ENCODE data around the gene BEND5.
A peak's percentile ranks its signal among the peaks of the same experiment; 100 is the strongest.

The BEND5 gene

DNA sequence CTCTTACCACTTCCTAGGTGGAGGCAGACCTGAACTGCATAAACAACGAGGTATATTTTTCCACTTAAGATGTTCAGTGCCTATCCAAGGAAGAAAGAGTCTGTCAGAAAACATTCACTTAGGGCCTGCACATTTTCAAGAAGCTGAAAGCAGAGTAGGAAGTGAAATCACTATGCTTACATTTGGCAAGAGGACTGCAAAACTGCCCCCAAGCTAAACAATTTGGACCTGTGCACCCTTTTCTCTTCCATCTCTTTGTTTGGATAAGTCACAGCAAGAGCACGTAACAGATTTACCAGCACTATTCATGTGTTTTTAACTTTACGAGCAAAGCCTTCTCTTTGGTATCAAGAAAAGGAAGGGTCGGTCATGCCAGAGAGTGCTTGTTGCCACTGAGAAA is 13.2 kb upstream of the BEND5 start:
- no peak overlapping the region for H3K4me3 ChIP-seq (ENCODE audit: low read length)
- H3K36me3 ChIP-seq (ENCODE audit: control insufficient read depth, insufficient read depth, low read length): no peaks in the 10 kb centered on the region
- H3K4me1 ChIP-seq (ENCODE audit: control insufficient read depth, insufficient read depth, low read length): peaks cover 10% of the 10 kb centered on the region
- no peak overlapping the region for H3K9ac ChIP-seq (ENCODE audit: low read length)
- no peaks in the 10 kb centered on the region for H3K27me3 ChIP-seq (ENCODE audit: control insufficient read depth, insufficient read depth, low read length)
- peak overlapping the region; percentile 48 for H3K27ac ChIP-seq (ENCODE audit: low read depth, low read length)

GRCh38 chr1:48785869-48786268 is 9.2 kb upstream of the BEND5 start:
- H3K27ac ChIP-seq (ENCODE audit: low read depth, low read length): no peak overlapping the region
- no peak overlapping the region for H3K4me3 ChIP-seq (ENCODE audit: low read length)

DNA sequence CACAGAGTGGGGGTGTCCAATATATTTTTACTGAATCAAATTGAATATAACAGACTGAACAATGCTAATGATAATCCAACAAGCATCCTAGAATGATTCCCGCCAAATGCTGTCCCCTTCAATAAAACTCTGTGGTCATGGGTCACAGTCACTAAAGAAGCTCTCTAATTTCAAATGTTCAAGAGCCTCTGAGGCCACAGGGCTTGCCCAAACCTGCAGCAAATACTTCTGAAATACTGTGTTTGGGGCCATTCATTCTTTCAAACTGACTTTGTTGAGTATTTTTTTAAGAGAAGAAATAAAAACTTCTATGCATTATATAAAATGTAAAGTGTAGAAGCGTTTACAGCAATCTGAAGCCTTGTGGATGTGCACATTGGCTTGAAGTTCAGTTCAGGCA is 7.6 kb upstream of the BEND5 start:
- no peak overlapping the region for H3K27ac ChIP-seq (ENCODE audit: low read depth, low read length)
- H3K36me3 ChIP-seq (ENCODE audit: control insufficient read depth, insufficient read depth, low read length): no peaks in the 10 kb centered on the region
- H3K27me3 ChIP-seq (ENCODE audit: control insufficient read depth, insufficient read depth, low read length): no peaks in the 10 kb centered on the region
- no peaks in the 10 kb centered on the region for H3K4me1 ChIP-seq (ENCODE audit: control insufficient read depth, insufficient read depth, low read length)
- no peak overlapping the region for H3K9ac ChIP-seq (ENCODE audit: low read length)
- no peak overlapping the region for H3K4me3 ChIP-seq (ENCODE audit: low read length)

More at GRCh38 chr1:48785869-48786268, 9.2 kb upstream of the BEND5 start:
- H3K9ac ChIP-seq (ENCODE audit: low read length): no peak overlapping the region
- H3K27me3 ChIP-seq (ENCODE audit: control insufficient read depth, insufficient read depth, low read length): no peaks in the 10 kb centered on the region
- no peaks in the 10 kb centered on the region for H3K36me3 ChIP-seq (ENCODE audit: control insufficient read depth, insufficient read depth, low read length)
- H3K4me1 ChIP-seq (ENCODE audit: control insufficient read depth, insufficient read depth, low read length): peaks cover 9% of the 10 kb centered on the region

GRCh38 chr1:48777219-48777895 is 666 bp upstream of the BEND5 start:
- peak overlapping the region; percentile 52 for H3K27ac ChIP-seq (ENCODE audit: low read depth, low read length)
- H3K4me3 ChIP-seq (ENCODE audit: low read length): peak overlapping the region; percentile 83
- no peaks in the 10 kb centered on the region for H3K36me3 ChIP-seq (ENCODE audit: control insufficient read depth, insufficient read depth, low read length)
- H3K9ac ChIP-seq (ENCODE audit: low read length): no peak overlapping the region
- no peaks in the 10 kb centered on the region for H3K27me3 ChIP-seq (ENCODE audit: control insufficient read depth, insufficient read depth, low read length)
- peaks cover 5% of the 10 kb centered on the region for H3K4me1 ChIP-seq (ENCODE audit: control insufficient read depth, insufficient read depth, low read length)

- Histone ChIP-seq H3K4me3 (ENCODE audit: low read length) (peak overlapping the region; percentile 66), H3K4me1 (ENCODE audit: control insufficient read depth, insufficient read depth, low read length) (peaks cover 14% of the 10 kb centered on the region), H3K27me3 (ENCODE audit: control insufficient read depth, insufficient read depth, low read length) (no peaks in the 10 kb centered on the region), H3K27ac (ENCODE audit: low read depth, low read length) (peak overlapping the region; percentile 74), H3K9ac (ENCODE audit: low read length) (no peak overlapping the region), H3K36me3 (ENCODE audit: control insufficient read depth, insufficient read depth, low read length) (no peaks in the 10 kb centered on the region)
Observed at GRCh38 chr1:48775831-48776392, 779 bp downstream of the BEND5 start.

- Histone ChIP-seq H3K36me3 (ENCODE audit: control insufficient read depth, insufficient read depth, low read length) (no peaks in the 10 kb centered on the region), H3K27me3 (ENCODE audit: control insufficient read depth, insufficient read depth, low read length) (no peaks in the 10 kb centered on the region), H3K4me3 (ENCODE audit: low read length) (no peak overlapping the region), H3K9ac (ENCODE audit: low read length) (no peak overlapping the region), H3K4me1 (ENCODE audit: control insufficient read depth, insufficient read depth, low read length) (peaks cover 14% of the 10 kb centered on the region), H3K27ac (ENCODE audit: low read depth, low read length) (no peak overlapping the region)
Observed at GRCh38 chr1:48773133-48773532, 3.6 kb downstream of the BEND5 start.

- no peak overlapping the region for H3K4me3 ChIP-seq (ENCODE audit: low read length)
- H3K9ac ChIP-seq (ENCODE audit: low read length): no peak overlapping the region
- no peaks in the 10 kb centered on the region for H3K27me3 ChIP-seq (ENCODE audit: control insufficient read depth, insufficient read depth, low read length)
- peaks cover 14% of the 10 kb centered on the region for H3K4me1 ChIP-seq (ENCODE audit: control insufficient read depth, insufficient read depth, low read length)
- H3K27ac ChIP-seq (ENCODE audit: low read depth, low read length): no peak overlapping the region
- H3K36me3 ChIP-seq (ENCODE audit: control insufficient read depth, insufficient read depth, low read length): no peaks in the 10 kb centered on the region
Observed at GRCh38 chr1:48772211-48772610, 4.5 kb downstream of the BEND5 start.

GRCh38 chr1:48771561-48771960 is 5.1 kb downstream of the BEND5 start:
- Histone ChIP-seq H3K4me1 (ENCODE audit: control insufficient read depth, insufficient read depth, low read length) (peaks cover 14% of the 10 kb centered on the region), H3K27ac (ENCODE audit: low read depth, low read length) (no peak overlapping the region)

DNA sequence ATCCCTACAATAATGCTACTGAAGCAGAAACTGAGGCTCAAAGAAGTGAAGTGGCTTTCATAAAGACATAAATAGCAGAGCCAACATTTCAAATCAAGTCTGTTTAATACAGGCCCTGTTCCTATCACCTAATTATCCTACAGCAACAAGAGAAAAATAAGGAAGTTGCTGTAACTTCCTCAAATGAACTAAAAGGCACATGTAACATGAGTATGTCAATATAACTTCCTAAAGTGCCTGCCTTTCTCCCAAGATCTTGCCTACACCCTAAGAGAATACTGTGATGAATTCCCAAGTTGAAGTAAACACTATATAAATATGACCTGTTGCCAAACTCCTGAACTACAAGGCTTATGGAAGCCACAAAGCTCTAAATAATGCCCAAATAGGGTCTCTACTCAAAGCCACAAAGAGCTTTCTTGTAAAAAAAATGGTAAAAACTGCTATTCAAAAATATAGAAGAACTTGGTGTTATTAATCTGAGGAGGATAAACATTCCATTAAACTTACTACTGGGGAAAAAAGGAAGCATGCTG is 8.6 kb downstream of the BEND5 start:
- no peak overlapping the region for H3K9ac ChIP-seq (ENCODE audit: low read length)
- no peaks in the 10 kb centered on the region for H3K36me3 ChIP-seq (ENCODE audit: control insufficient read depth, insufficient read depth, low read length)
- H3K27me3 ChIP-seq (ENCODE audit: control insufficient read depth, insufficient read depth, low read length): no peaks in the 10 kb centered on the region
- peaks cover 10% of the 10 kb centered on the region for H3K4me1 ChIP-seq (ENCODE audit: control insufficient read depth, insufficient read depth, low read length)
- H3K4me3 ChIP-seq (ENCODE audit: low read length): no peak overlapping the region
- no peak overlapping the region for H3K27ac ChIP-seq (ENCODE audit: low read depth, low read length)

More at GRCh38 chr1:48771561-48771960, 5.1 kb downstream of the BEND5 start:
- H3K36me3 ChIP-seq (ENCODE audit: control insufficient read depth, insufficient read depth, low read length): no peaks in the 10 kb centered on the region
- H3K27me3 ChIP-seq (ENCODE audit: control insufficient read depth, insufficient read depth, low read length): no peaks in the 10 kb centered on the region
- H3K4me3 ChIP-seq (ENCODE audit: low read length): no peak overlapping the region
- no peak overlapping the region for H3K9ac ChIP-seq (ENCODE audit: low read length)

GRCh38 chr1:48765335-48765734 is 11.4 kb downstream of the BEND5 start:
- no peak overlapping the region for H3K9ac ChIP-seq (ENCODE audit: low read length)
- H3K4me1 ChIP-seq (ENCODE audit: control insufficient read depth, insufficient read depth, low read length): peaks cover 13% of the 10 kb centered on the region

DNA sequence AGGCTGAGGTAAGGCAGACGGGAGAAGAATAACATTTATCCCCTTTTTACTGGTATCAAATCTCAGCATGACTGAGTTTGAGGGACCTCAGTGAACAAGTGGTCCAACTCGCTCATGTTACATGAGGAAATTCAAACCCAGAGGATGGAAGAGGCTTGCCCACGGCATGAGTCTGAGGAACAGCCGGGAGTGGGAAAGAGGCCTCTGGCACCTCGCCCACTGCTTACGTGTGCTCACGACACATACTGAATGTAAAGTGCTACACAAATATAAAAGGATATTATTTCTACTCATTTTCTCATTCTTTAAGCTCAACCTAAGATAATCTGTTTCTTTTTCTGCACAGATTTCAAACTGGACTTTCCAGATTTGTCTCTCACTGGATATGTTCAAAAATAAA is 14.7 kb downstream of the BEND5 start:
- Histone ChIP-seq H3K27ac (ENCODE audit: low read depth, low read length) (no peak overlapping the region), H3K36me3 (ENCODE audit: control insufficient read depth, insufficient read depth, low read length) (peaks cover 5% of the 10 kb centered on the region), H3K27me3 (ENCODE audit: control insufficient read depth, insufficient read depth, low read length) (no peaks in the 10 kb centered on the region), H3K9ac (ENCODE audit: low read length) (no peak overlapping the region), H3K4me3 (ENCODE audit: low read length) (no peak overlapping the region), H3K4me1 (ENCODE audit: control insufficient read depth, insufficient read depth, low read length) (peaks cover 13% of the 10 kb centered on the region)

More at GRCh38 chr1:48765335-48765734, 11.4 kb downstream of the BEND5 start:
- Histone ChIP-seq H3K4me3 (ENCODE audit: low read length) (no peak overlapping the region), H3K36me3 (ENCODE audit: control insufficient read depth, insufficient read depth, low read length) (no peaks in the 10 kb centered on the region), H3K27me3 (ENCODE audit: control insufficient read depth, insufficient read depth, low read length) (no peaks in the 10 kb centered on the region), H3K27ac (ENCODE audit: low read depth, low read length) (no peak overlapping the region)

- Histone ChIP-seq H3K4me3 (ENCODE audit: low read length) (no peak overlapping the region), H3K4me1 (ENCODE audit: control insufficient read depth, insufficient read depth, low read length) (peaks cover 13% of the 10 kb centered on the region), H3K27ac (ENCODE audit: low read depth, low read length) (no peak overlapping the region), H3K27me3 (ENCODE audit: control insufficient read depth, insufficient read depth, low read length) (no peaks in the 10 kb centered on the region), H3K36me3 (ENCODE audit: control insufficient read depth, insufficient read depth, low read length) (peaks cover 5% of the 10 kb centered on the region), H3K9ac (ENCODE audit: low read length) (no peak overlapping the region)
Observed at GRCh38 chr1:48761411-48761810, 15.3 kb downstream of the BEND5 start.

DNA sequence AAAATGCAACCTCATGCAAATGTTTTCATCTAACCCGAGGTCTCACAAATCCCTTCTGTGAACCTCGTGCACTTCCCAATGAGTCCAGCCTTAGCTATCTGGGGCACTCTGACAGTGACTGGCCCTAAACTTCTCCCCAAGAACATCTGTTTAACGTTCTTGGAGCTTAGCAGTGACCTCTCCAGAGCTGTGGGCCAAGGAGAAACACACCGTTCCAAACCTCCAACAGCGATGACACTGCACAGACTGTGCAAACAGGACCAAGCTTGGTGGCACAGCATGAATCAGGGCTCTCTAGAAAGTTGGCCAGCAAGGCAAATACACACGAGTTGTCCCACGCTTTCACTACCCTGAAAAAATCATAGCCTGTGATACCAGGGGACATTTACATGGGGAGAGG is 15.8 kb downstream of the BEND5 start:
- no peak overlapping the region for H3K4me3 ChIP-seq (ENCODE audit: low read length)
- H3K27ac ChIP-seq (ENCODE audit: low read depth, low read length): no peak overlapping the region
- H3K9ac ChIP-seq (ENCODE audit: low read length): no peak overlapping the region
- H3K36me3 ChIP-seq (ENCODE audit: control insufficient read depth, insufficient read depth, low read length): peaks cover 5% of the 10 kb centered on the region
- H3K27me3 ChIP-seq (ENCODE audit: control insufficient read depth, insufficient read depth, low read length): no peaks in the 10 kb centered on the region
- H3K4me1 ChIP-seq (ENCODE audit: control insufficient read depth, insufficient read depth, low read length): peaks cover 13% of the 10 kb centered on the region
